Measurements from ENCODE around the gene CMSS1.

- TF ChIP-seq CTCF (IDR thresholded peaks at IDR 0.05) (no peak), POLR2AphosphoS5 (IDR thresholded peaks at IDR 0.05; ENCODE audit: low read depth, low read length) (no peak), REST (IDR thresholded peaks at IDR 0.05; ENCODE audit: insufficient read depth in 1 of 2, low read depth in 2 of 2, low read length in 1 of 2) (no peak), TCF7L2 (IDR thresholded peaks at IDR 0.05; ENCODE audit: low read depth, low read length) (no peak)
Measured at GRCh38 chr3:99967796-99968195, 150.1 kb downstream of the CMSS1 start.
